ENCODE data around the gene KCNV2. TPM values are rescaled to one million over a fixed set of nuclear protein-coding genes. Genes with fewer than 3 reads are reported as not detected.

KCNV2 gene
- total RNA-seq, 1 donor from 2014 or later = not detected

DNA sequence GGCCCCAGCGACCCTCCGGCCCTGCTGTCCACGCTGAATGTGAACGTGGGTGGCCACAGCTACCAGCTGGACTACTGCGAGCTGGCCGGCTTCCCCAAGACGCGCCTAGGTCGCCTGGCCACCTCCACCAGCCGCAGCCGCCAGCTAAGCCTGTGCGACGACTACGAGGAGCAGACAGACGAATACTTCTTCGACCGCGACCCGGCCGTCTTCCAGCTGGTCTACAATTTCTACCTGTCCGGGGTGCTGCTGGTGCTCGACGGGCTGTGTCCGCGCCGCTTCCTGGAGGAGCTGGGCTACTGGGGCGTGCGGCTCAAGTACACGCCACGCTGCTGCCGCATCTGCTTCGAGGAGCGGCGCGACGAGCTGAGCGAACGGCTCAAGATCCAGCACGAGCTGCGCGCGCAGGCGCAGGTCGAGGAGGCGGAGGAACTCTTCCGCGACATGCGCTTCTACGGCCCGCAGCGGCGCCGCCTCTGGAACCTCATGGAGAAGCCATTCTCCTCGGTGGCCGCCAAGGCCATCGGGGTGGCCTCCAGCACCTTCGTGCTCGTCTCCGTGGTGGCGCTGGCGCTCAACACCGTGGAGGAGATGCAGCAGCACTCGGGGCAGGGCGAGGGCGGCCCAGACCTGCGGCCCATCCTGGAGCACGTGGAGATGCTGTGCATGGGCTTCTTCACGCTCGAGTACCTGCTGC is 839 bp downstream of the KCNV2 start:
- Mint-ChIP-seq H3K27me3 (no peaks in the 10 kb centered on the region), H3K4me3 (ENCODE audit: low read depth) (no peak overlapping the region), H3K9me3 (ENCODE audit: low read depth) (peaks cover 5% of the 10 kb centered on the region), H3K4me1 (ENCODE audit: low read depth) (peaks cover 8% of the 10 kb centered on the region), H3K36me3 (ENCODE audit: insufficient read depth) (peaks cover 9% of the 10 kb centered on the region), H3K27ac (no peak overlapping the region)
- no peak for DNase-seq (ENCODE audit: low spot score, unreplicated experiment)
- TF ChIP-seq, protein P1, sequence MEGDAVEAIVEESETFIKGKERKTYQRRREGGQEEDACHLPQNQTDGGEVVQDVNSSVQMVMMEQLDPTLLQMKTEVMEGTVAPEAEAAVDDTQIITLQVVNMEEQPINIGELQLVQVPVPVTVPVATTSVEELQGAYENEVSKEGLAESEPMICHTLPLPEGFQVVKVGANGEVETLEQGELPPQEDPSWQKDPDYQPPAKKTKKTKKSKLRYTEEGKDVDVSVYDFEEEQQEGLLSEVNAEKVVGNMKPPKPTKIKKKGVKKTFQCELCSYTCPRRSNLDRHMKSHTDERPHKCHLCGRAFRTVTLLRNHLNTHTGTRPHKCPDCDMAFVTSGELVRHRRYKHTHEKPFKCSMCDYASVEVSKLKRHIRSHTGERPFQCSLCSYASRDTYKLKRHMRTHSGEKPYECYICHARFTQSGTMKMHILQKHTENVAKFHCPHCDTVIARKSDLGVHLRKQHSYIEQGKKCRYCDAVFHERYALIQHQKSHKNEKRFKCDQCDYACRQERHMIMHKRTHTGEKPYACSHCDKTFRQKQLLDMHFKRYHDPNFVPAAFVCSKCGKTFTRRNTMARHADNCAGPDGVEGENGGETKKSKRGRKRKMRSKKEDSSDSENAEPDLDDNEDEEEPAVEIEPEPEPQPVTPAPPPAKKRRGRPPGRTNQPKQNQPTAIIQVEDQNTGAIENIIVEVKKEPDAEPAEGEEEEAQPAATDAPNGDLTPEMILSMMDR (IDR thresholded peaks at IDR 0.05; ENCODE audit: unreplicated experiment) = no peak

DNA sequence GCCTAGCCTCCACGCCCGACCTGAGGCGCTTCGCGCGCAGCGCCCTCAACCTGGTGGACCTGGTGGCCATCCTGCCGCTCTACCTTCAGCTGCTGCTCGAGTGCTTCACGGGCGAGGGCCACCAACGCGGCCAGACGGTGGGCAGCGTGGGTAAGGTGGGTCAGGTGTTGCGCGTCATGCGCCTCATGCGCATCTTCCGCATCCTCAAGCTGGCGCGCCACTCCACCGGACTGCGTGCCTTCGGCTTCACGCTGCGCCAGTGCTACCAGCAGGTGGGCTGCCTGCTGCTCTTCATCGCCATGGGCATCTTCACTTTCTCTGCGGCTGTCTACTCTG is 1.4 kb downstream of the KCNV2 start:
- H3K4me1 Mint-ChIP-seq (ENCODE audit: low read depth) = peaks cover 8% of the 10 kb centered on the region
- TF ChIP-seq, protein P1 (IDR thresholded peaks at IDR 0.05; ENCODE audit: unreplicated experiment) = no peak
- peaks cover 9% of the 10 kb centered on the region for H3K36me3 Mint-ChIP-seq (ENCODE audit: insufficient read depth)

DNA sequence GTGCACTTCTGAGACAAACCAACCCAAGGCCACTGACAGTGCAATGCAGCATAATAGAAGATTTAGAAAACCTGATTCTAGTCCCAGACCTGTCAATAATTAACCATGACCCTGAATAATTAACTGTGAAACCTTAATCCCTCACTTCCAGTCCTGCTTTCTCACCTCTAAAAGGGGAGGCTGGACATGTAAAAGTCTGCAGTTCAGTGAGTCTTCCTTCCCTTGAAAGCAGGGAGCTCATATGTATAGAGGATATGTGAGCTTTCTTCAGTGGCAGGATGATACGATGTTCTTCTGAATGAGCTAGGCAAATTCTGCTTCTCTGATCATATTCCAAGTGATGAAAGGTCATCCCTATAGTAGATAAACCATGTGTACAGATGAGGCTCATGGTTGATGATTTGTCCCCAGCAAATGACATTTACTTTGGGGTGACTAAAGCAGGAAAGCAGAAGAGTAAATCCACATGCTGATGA is 2.9 kb downstream of the KCNV2 start:
- TF ChIP-seq, protein P1 (IDR thresholded peaks at IDR 0.05; ENCODE audit: unreplicated experiment) = no peak
- H3K36me3 Mint-ChIP-seq (ENCODE audit: insufficient read depth) = peaks cover 9% of the 10 kb centered on the region
- H3K27ac Mint-ChIP-seq = no peak overlapping the region
- no peak overlapping the region for H3K4me3 Mint-ChIP-seq (ENCODE audit: low read depth)
- H3K4me1 Mint-ChIP-seq (ENCODE audit: low read depth) = peaks cover 8% of the 10 kb centered on the region
- H3K9me3 Mint-ChIP-seq (ENCODE audit: low read depth) = peaks cover 5% of the 10 kb centered on the region
- no peak for DNase-seq (ENCODE audit: low spot score, unreplicated experiment)
- no peaks in the 10 kb centered on the region for H3K27me3 Mint-ChIP-seq

More for the DNA sequence above, 1.4 kb downstream of the KCNV2 start:
- Mint-ChIP-seq H3K4me3 (ENCODE audit: low read depth) (no peak overlapping the region), H3K27me3 (no peaks in the 10 kb centered on the region), H3K27ac (no peak overlapping the region), H3K9me3 (ENCODE audit: low read depth) (peaks cover 5% of the 10 kb centered on the region)
- no peak for DNase-seq (ENCODE audit: low spot score, unreplicated experiment)

DNA sequence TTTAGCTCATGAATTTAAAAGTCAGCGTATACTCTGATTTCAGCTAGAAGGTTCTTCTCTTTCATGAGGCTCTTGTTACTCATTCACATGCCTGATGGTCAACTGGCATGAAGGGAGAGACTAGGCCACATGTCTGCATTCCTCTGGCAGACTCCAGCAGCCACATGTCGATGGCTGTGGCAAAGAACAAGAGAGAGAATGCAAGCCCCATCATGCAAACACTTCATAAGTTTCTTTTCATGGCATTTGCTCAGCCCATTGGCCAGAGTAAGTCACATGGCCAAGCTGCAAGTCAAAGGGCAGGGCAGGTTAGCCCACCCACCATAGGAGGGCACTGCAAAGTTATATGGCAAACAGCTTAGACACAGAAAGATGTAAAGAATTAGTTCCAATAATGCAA is 5.4 kb downstream of the KCNV2 start:
- H3K27me3 Mint-ChIP-seq = no peaks in the 10 kb centered on the region
- peak overlapping the region; percentile 67 for H3K27ac Mint-ChIP-seq
- TF ChIP-seq, protein P1 (IDR thresholded peaks at IDR 0.05; ENCODE audit: unreplicated experiment) = no peak
- H3K9me3 Mint-ChIP-seq (ENCODE audit: low read depth) = peaks cover 5% of the 10 kb centered on the region
- H3K36me3 Mint-ChIP-seq (ENCODE audit: insufficient read depth) = peaks cover 6% of the 10 kb centered on the region
- H3K4me1 Mint-ChIP-seq (ENCODE audit: low read depth) = peaks cover 8% of the 10 kb centered on the region
- no peak for DNase-seq (ENCODE audit: low spot score, unreplicated experiment)
- H3K4me3 Mint-ChIP-seq (ENCODE audit: low read depth) = no peak overlapping the region

DNA sequence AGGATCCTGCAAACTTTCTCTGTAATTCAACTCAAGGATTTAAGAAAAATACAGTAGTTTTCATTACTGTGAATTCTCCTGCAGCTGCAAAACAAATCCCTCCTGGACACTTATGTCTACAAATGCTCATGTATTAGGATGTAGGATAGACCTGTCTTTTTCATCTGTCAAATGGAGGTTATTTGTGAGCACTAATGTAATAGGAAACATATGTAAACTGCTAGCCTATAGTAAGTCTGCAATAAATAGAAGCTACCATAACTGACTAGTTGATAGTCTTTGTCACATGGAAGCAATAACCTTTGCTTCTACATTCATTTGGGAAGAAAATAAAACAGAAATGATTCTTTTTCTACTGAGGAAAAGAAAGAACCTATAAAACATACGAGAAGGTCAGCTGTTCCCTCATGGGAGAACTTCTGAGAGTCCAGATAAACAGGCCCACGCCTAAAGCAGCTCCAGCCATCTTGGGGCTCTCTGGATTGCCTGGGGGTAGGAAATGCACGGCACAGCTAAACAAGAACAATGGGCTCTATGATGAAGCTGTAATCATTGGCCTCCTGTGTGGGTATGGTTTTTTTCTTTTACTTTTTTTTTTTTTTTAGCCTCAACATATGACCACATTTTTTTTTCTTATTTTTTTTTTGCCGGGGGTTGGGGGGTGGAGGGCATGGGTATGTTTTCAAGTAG is 6.2 kb downstream of the KCNV2 start:
- H3K36me3 Mint-ChIP-seq (ENCODE audit: insufficient read depth) = peaks cover 6% of the 10 kb centered on the region
- H3K27me3 Mint-ChIP-seq = peaks cover 5% of the 10 kb centered on the region
- no peak overlapping the region for H3K4me3 Mint-ChIP-seq (ENCODE audit: low read depth)
- TF ChIP-seq, protein P1 (IDR thresholded peaks at IDR 0.05; ENCODE audit: unreplicated experiment) = no peak
- no peak for DNase-seq (ENCODE audit: low spot score, unreplicated experiment)
- peaks cover 5% of the 10 kb centered on the region for H3K9me3 Mint-ChIP-seq (ENCODE audit: low read depth)
- H3K4me1 Mint-ChIP-seq (ENCODE audit: low read depth) = peaks cover 8% of the 10 kb centered on the region
- no peak overlapping the region for H3K27ac Mint-ChIP-seq

Data from progenitor cell of endocrine pancreas (in vitro differentiated cells).